SJSA1 (cell line): ENCODE measurements around the gene EXOC2. TPM values are rescaled to one million over a fixed set of nuclear protein-coding genes. Genes with fewer than 3 reads are reported as not detected.
"Not testable (repeated sequence)": the region's sequence is repeated elsewhere in the genome, so short reads cannot be mapped to it uniquely, and the experiment has no call there.

ENCODE experiments used
- DNase-seq, 2 experiments: peaks; one replicate each; pipeline ENCODE4 v3.0.0-alpha.2; 2015 to 2020; ENCODE audit warnings: low spot score in 2 of 2, low read depth in 1 of 2
- H3K27ac ChIP-seq: fragments of 250-450 bp; sonication (Bioruptor Pico); 2 replicates; pipeline ENCODE4 v1.5.1; 2020; ENCODE audit warnings: mild to moderate bottlenecking, moderate library complexity
- H3K27me3 ChIP-seq: fragments of 250-450 bp; sonication (Bioruptor Pico); replicated peaks from 2 replicates; pipeline ENCODE4 v1.5.1; 2020; ENCODE audit warnings: mild to moderate bottlenecking, moderate library complexity
- H3K36me3 ChIP-seq: fragments of 250-450 bp; sonication (Bioruptor Pico); 2 replicates; pipeline ENCODE4 v1.5.1; 2020; ENCODE audit warnings: mild to moderate bottlenecking
- H3K4me1 ChIP-seq: fragments of 250-450 bp; sonication (Bioruptor Pico); replicated peaks from 2 replicates; pipeline ENCODE4 v1.6.1; 2021; ENCODE audit warnings: mild to moderate bottlenecking
- H3K4me3 ChIP-seq: fragments of 250-450 bp; sonication (Bioruptor Pico); 2 replicates; pipeline ENCODE4 v1.5.1; 2020; ENCODE audit warnings: mild to moderate bottlenecking
- H3K9me3 ChIP-seq: fragments of 250-450 bp; sonication (Bioruptor Pico); replicated peaks from 2 replicates; pipeline ENCODE4 v1.5.1; 2020; ENCODE audit warnings: mild to moderate bottlenecking
- total RNA-seq: library from RNA; depleted of rRNA; stranded (reverse); fragments of >200 nt; shearing (Covaris generic); gene quantifications from 2 replicates; pipeline ENCODE4 v1.2.3, GENCODE V29; 2014

EXOC2 gene
- total RNA-seq, 1 experiment from 2014 or later, result 86.5 TPM

DNA sequence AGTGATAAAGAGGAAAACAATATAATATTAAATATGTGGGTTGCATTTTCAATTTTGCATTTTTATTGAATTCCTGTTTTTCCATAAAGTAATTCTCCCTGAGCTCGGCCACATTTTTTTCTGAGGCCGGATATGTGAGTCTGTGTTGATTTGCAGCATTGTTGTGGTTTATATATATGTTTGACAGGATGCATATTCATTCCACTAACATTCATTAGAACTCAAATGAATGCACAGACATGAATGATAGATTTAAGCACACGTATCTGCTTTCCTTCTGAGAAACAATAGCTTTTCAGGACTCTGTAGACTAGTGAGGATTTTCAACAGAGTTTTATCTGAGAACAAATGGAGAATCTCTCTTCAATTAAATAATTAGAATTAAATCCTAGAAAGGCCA, 10.6 kb upstream of the EXOC2 start:
- H3K4me3 ChIP-seq, result no peak overlapping the region
- no peaks in the 10 kb centered on the region for H3K27me3 ChIP-seq
- peaks cover 95% of the 10 kb centered on the region for H3K4me1 ChIP-seq
- H3K36me3 ChIP-seq, result no peaks in the 10 kb centered on the region; the same call in 1 of the 2 replicates
- H3K27ac ChIP-seq, result peak overlapping the region; percentile 48
- no peak for DNase-seq
- no peaks in the 10 kb centered on the region for H3K9me3 ChIP-seq

DNA sequence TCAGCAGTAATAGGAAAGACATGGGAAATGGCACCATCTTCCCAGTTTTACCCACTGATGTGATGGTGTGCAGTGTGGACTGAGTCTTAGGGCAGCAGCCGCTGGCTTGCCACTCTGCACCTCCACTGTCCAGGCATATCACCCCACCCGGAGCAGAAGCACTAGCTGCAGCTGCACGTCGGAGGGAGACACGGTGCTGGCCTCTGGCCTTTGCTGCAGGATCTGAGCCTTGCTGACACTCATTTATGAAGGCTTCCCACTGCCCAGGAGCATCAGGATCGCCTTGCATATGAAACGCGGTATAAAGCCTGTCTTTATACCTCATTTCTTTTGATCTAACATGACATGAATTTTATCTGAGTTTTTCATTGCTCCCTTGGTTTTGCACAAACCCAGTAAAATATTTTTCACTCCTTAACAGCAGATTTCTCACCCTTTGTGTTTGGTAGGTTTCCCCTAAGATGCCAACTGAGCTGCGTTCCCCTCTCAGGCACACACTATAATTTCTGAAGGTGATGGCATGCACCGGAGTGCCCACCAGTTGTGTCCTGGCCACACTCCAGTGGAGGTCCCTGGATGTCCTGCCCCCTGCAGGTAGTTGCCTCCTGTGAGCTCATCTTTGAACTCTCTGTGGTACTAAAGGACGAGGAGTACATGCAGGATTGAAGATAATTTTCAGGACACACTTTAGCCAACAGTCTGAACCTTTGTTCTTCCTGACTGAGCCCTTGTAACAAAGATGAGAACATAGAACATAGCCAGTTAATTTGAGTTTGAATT, 9.0 kb upstream of the EXOC2 start:
- Histone ChIP-seq H3K4me3 (no peak overlapping the region), H3K4me1 (peaks cover 78% of the 10 kb centered on the region), H3K9me3 (no peaks in the 10 kb centered on the region), H3K36me3 (no peaks in the 10 kb centered on the region; the same call in 1 of the 2 replicates), H3K27me3 (no peaks in the 10 kb centered on the region), H3K27ac (no peak overlapping the region)
- no peak for DNase-seq

DNA sequence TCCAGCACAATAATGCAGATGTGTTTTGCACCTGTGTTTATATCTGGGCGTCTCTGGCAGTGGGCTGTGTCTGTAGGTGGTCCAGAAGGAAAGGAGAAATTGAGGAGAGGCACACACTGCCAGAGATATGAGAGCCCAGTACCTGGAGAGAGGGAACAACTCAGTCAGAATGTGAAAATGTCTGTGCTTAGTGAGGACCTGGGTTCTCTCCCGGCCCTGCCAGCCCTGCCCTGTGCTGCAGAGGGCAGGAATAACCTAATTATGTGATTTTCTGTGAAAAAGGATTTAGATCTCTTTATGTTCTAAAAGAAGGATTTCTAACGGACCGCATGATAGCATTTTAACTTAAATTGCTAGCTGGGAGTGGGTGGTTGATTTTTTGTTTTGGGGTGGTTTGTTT, 8.3 kb upstream of the EXOC2 start:
- Histone ChIP-seq H3K4me1 (peaks cover 71% of the 10 kb centered on the region), H3K27me3 (no peaks in the 10 kb centered on the region), H3K4me3 (no peak overlapping the region), H3K27ac (no peak overlapping the region), H3K9me3 (no peaks in the 10 kb centered on the region), H3K36me3 (no peaks in the 10 kb centered on the region; the same call in 1 of the 2 replicates)
- DNase-seq, result peak in 1 of 2 experiments; percentile 53

DNA sequence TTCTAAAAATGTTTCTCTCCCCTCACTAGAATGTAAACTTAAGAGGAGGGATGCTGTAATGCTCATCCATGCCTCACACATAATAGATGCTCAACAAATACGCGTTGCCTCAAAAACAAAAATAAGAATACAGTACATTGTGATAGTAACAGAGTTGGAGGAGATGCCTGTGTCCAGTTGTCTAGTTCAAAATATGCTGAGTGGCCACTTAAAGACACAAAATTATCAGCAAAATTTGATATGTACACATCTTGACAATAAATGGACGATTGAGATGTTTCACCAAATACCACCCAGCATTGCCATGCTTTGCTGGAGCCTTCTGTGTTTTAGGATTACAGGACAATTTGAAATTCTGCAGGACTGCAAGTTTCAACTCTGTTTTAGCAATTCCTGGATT, 7.6 kb upstream of the EXOC2 start:
- H3K27ac ChIP-seq, result no peak overlapping the region
- DNase-seq, result no peak
- H3K9me3 ChIP-seq, result no peaks in the 10 kb centered on the region
- no peak overlapping the region for H3K4me3 ChIP-seq
- H3K36me3 ChIP-seq, result no peaks in the 10 kb centered on the region; the same call in 1 of the 2 replicates
- no peaks in the 10 kb centered on the region for H3K27me3 ChIP-seq
- peaks cover 64% of the 10 kb centered on the region for H3K4me1 ChIP-seq

DNA sequence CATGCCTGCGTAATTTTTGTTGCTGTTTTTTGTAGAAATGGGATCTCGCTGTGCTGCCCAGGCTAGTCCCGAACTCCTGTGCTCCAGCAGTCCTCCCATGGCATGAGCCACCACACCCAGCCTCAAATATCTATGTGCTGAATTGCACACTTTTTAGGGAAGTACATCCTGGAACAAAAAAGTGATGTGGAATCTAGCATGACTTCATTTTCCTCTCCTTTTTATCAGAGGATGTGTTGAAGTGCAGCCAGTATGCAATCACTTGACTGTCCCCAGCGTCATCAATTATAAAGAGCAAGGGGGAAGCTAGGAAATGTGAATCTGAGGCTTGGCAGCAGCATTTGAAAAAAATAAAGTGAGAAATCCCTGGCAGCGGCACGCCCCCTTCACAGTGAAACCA, 6.4 kb upstream of the EXOC2 start:
- H3K4me3 ChIP-seq, result no peak overlapping the region
- DNase-seq, result peak in 1 of 2 experiments; percentile 39

DNA sequence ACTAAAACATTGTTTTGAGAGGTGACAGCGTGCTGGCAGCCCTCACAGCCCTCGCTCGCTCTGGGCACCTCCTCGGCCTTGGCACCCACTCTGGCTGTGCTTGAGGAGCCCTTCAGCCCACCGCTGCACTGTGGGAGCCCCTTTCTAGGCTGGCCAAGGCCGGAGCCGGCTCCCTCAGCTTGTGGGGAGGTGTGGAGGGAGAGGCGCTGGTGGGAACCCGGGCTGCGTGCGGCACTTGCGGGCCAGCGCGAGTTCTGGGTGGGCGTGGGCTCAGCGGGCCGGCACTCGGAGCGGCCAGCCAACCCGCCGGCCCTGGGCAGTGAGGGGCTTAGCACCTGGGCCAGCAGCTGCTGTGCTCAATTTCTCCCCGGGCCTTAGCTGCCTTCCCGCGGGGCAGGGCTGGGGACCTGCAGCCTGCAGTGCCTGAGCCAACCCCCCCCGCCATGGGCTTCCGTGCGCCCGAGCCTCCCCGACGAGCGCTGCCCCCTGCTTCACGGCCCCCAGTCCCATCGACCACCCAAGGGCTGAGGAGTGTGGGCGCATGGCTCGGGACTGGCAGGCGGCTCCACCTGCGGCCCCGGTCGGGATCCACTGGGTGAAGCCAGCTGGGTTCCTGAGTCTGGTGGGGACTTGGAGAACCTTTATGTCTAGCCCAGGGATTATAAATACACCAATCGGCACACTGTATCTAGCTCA, 1.6 kb upstream of the EXOC2 start:
- DNase-seq, H3K9me3 ChIP-seq, H3K27me3 ChIP-seq, H3K4me3 ChIP-seq, H3K27ac ChIP-seq: not testable (repeated sequence)
- Histone ChIP-seq H3K4me1 (peaks cover 29% of the 10 kb centered on the region), H3K36me3 (peaks cover 22% of the 10 kb centered on the region)

More for the DNA sequence above, 6.4 kb upstream of the EXOC2 start:
- peaks cover 52% of the 10 kb centered on the region for H3K4me1 ChIP-seq
- H3K36me3 ChIP-seq, result no peaks in the 10 kb centered on the region; the same call in 1 of the 2 replicates
- H3K27me3 ChIP-seq, result no peaks in the 10 kb centered on the region
- H3K9me3 ChIP-seq, result no peaks in the 10 kb centered on the region
- H3K27ac ChIP-seq, result peak overlapping the region; percentile 20; the same call in 1 of the 2 replicates

DNA sequence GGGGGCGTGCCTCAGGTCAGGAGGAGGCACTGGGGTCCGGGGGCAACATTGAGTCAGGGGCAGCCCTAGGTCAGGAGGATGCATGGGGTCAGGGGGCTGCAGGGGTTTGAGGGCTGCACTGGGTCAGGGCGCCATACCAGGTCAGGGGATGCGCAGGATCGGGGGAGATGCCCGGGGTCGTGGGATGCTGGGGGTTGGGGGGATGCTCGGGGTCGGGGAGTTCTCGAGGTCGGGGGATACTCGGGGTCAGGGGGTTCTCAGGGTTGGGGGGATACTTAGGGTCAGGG, 727 bp upstream of the EXOC2 start:
- Histone ChIP-seq H3K27me3 (no peaks in the 10 kb centered on the region), H3K4me1 (peaks cover 23% of the 10 kb centered on the region), H3K9me3 (no peaks in the 10 kb centered on the region), H3K36me3 (peaks cover 25% of the 10 kb centered on the region), H3K27ac (no peak overlapping the region), H3K4me3 (peak overlapping the region; percentile 93)
- no peak for DNase-seq

DNA sequence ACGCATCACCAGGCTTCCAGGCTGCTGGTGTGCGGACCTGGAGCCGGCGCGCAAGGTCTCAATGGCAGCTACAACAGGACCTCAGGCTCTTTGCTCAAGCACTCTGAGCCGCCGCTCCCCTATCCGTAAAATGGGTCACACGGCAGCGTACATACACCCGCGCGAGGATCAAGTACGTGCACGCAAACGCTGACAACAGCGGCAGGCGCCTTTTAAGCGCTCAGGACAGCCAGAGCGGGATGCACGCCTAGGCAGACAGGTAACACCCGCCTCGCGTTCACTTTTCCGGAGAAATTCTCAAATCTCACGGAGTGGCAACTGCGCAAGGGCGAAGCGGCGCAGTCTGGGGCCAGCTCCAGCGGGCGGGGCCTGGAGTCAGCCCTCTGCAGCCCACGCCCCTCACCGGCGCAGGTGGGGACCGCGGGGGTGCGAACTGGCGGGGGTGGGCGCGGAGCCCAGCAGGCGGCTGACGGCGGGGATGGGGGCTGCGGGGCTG, 535 bp downstream of the EXOC2 start:
- Histone ChIP-seq H3K9me3 (no peaks in the 10 kb centered on the region), H3K36me3 (peaks cover 37% of the 10 kb centered on the region), H3K27me3 (no peaks in the 10 kb centered on the region), H3K4me1 (peaks cover 26% of the 10 kb centered on the region), H3K4me3 (peak overlapping the region; percentile 93), H3K27ac (peak overlapping the region; percentile 73)
- DNase-seq, result peak in 1 of 2 experiments; percentile 52

DNA sequence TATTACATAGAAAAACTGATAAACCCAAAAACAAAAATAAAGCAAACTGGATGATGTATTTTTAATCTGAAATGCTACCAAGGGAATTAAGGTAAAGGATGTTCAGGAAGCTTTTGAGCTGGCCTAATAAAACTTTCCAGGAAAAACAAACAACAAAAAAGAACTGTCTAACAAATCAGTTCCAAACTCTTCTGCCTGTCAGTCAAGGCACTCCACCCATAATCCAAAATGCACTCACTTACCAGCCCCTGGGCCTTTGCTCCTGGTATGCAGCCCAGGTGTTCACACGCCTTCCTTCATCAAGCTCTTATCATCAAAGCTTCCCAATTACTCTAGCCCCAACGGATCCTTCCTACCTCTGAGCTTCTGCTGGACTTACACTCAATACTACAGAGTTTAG, 3.7 kb downstream of the EXOC2 start:
- Histone ChIP-seq H3K36me3 (peaks cover 56% of the 10 kb centered on the region), H3K27ac (no peak overlapping the region), H3K4me1 (peaks cover 52% of the 10 kb centered on the region), H3K4me3 (no peak overlapping the region), H3K27me3 (no peaks in the 10 kb centered on the region), H3K9me3 (no peaks in the 10 kb centered on the region)
- DNase-seq, result no peak

DNA sequence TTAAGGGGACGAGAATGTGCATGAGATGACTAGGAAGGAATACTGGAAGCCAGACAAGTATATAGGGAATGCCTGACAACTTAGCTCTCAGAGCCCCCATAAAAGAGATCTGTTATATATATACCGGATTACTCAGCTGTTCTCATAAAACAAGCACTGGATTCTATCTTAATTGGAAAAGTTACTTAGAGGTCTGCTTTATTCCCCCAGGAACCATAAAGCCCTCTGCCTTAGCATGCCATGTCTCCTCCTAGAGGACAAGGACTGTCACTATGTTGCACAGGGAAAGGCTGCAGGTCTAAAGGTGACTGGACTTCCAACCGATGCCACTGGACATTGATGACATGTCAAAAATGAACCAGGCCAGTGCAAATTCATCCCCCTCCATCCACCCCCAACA, 6.4 kb downstream of the EXOC2 start:
- Histone ChIP-seq H3K36me3 (peaks cover 51% of the 10 kb centered on the region), H3K27me3 (no peaks in the 10 kb centered on the region), H3K4me1 (peaks cover 67% of the 10 kb centered on the region), H3K27ac (peak overlapping the region; percentile 41), H3K9me3 (no peaks in the 10 kb centered on the region), H3K4me3 (no peak overlapping the region)
- peak in 1 of 2 experiments; percentile 67 for DNase-seq

DNA sequence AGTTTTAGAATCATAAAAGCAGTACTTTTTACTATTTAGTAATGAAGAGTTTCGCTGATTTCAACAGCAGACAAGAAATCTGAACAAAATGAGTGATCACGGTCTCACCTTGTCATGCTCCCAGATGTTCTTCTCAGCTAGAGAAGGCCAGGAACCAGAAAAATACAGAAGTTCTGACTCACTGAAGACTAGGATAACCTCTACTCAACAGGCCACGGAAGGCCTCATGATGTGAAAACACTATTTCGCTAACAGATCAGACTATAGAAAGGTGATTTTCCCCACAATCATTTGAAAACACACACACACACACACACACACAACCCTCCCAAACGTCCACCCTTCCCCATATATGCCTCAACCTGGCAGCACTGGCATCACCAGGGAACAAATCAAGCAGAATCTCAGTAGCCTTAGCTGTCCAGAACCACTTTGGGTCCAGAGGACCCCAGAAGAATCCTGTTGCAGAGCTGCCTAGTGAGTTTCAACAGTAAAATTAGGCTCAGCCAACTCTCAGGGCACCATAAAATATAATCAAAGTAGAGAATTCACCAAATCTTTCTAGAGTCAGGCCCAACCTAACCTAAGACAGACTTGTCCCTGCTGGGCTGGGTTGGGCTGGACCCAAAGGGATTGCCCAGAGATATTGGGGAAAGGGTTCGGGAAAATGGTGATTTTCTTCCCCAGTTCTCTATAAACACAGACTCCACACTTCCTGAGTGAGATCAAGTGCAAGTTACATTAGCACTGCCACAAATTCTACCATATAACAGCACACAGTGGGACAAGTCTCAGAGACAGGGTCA, 7.9 kb downstream of the EXOC2 start:
- Histone ChIP-seq H3K27ac (peak overlapping the region; percentile 80), H3K4me3 (no peak overlapping the region), H3K27me3 (no peaks in the 10 kb centered on the region), H3K36me3 (peaks cover 44% of the 10 kb centered on the region), H3K9me3 (no peaks in the 10 kb centered on the region), H3K4me1 (peaks cover 70% of the 10 kb centered on the region)
- peak in 1 of 2 experiments; percentile 72 for DNase-seq

DNA sequence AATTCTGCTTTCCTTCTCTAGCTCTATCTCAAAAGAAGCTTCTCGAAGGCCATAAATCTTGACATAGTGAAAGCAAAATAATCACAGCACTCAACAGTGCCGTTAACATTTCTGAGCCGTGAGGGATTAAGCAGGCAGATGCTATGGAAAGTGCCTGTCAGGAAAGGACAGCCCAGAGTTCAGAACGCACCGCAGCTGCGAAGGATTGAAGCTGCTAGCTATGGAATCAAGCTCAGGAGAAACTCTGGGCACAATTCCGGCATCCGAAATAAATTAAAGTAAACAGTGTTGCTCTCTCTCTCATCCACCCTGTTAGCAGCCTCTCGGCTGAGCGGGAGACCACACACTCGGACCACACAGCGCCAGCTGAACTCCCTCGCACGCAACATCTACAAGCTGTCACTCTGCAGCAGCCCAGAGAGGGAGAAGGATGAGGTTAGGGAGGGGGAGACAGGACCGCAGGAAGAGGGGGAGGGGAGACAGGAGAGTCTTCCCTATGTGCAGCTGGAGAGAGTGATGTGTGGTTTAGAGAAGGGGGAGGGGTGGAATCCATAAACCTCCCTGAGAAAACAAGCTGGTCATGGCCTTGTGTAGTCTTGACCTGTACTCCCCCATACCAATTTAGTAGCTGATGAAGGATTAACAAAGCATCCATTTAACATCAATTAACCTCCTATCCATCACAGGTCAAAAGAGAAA, 9.0 kb downstream of the EXOC2 start:
- peaks cover 39% of the 10 kb centered on the region for H3K36me3 ChIP-seq
- H3K9me3 ChIP-seq, result no peaks in the 10 kb centered on the region
- peak overlapping the region; percentile 97 for H3K27ac ChIP-seq
- peak overlapping the region; percentile 17 for H3K4me3 ChIP-seq
- peaks cover 81% of the 10 kb centered on the region for H3K4me1 ChIP-seq
- H3K27me3 ChIP-seq, result no peaks in the 10 kb centered on the region
- peak; percentile 99 to 100 for DNase-seq

DNA sequence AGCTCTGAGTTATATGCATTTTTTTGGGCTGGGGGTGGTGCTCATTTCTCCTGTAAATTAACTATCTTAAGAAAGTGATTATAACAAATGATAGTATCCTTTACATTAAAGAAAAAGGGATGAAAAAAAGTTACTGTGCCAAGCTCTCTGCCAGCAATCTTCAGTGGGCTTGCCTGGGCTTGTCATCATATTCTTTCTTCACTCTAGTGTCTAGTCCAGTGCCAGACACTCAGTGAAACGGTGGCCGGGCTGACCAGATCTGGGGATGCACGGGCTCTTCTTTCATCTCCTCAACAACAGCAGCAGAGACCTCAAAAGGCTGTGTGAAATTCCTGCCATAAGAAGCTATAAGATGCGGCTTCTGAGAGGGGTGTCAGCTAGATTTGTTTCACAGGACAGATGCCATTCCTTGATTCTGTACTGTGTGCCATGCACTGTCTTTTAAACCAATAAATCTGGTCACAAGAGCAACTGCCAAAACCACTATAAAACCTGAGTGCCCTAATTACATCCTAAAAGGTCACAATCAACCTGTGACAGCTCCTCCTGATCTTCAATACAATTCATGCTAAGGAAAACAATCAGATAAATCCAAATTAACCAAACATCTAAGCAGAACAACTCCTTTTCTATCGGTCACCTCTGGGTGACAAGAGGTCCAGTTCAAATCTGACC, 12.1 kb downstream of the EXOC2 start:
- Histone ChIP-seq H3K27ac (peak overlapping the region; percentile 97), H3K9me3 (no peaks in the 10 kb centered on the region), H3K27me3 (no peaks in the 10 kb centered on the region), H3K4me1 (peaks cover 83% of the 10 kb centered on the region), H3K4me3 (no peak overlapping the region), H3K36me3 (peaks cover 23% of the 10 kb centered on the region)
- peak in 1 of 2 experiments; percentile 64 for DNase-seq
